NCI-H1417 (cell line): Measurements from ENCODE around the gene ACRBP.

Experiments
- DNase-seq, 3 experiments: peaks; one replicate each; lab custom pipeline; 2025; lab: John Stamatoyannopoulos, UW

The ACRBP gene

GRCh38 chr12:6646276-6647082 is 753 bp downstream of the ACRBP start:
- DNase-seq: no peak

GRCh38 chr12:6644903-6645302 is 2.3 kb downstream of the ACRBP start:
- DNase-seq: peak; percentile 14 to 42 (median 28)

GRCh38 chr12:6644257-6644596 is 3.0 kb downstream of the ACRBP start:
- no peak for DNase-seq

GRCh38 chr12:6643569-6644256 is 3.5 kb downstream of the ACRBP start:
- no peak for DNase-seq

- DNase-seq: no peak
Measured at GRCh38 chr12:6641131-6641530, 6.1 kb downstream of the ACRBP start.

- no peak for DNase-seq
Measured at GRCh38 chr12:6640497-6640896, 6.7 kb downstream of the ACRBP start.

GRCh38 chr12:6639151-6639801 is 8.0 kb downstream of the ACRBP start:
- DNase-seq: no peak

GRCh38 chr12:6638305-6638704 is 8.9 kb downstream of the ACRBP start:
- DNase-seq: no peak

- DNase-seq: no peak
Measured at GRCh38 chr12:6635856-6636531, 11.2 kb downstream of the ACRBP start, which contains the start of gene LPAR5. LPAR5 (minus strand) TSS chr12:6635959; CDS start chr12:6621248, 14,711 bp downstream.

- no peak for DNase-seq
Measured at GRCh38 chr12:6635375-6635855, 11.8 kb downstream of the ACRBP start.

GRCh38 chr12:6632026-6632983 is 14.9 kb downstream of the ACRBP start:
- DNase-seq: peak in 1 of 3 experiments; percentile 25

GRCh38 chr12:6631549-6631961 is 15.7 kb downstream of the ACRBP start:
- no peak for DNase-seq

GRCh38 chr12:6630736-6631135 is 16.5 kb downstream of the ACRBP start:
- DNase-seq: no peak

GRCh38 chr12:6627616-6628015 is 19.6 kb downstream of the ACRBP start:
- no peak for DNase-seq

- no peak for DNase-seq
Measured at GRCh38 chr12:6626654-6627283, 20.5 kb downstream of the ACRBP start.

GRCh38 chr12:6620885-6621274 is 26.4 kb downstream of the ACRBP start:
- DNase-seq: no peak

GRCh38 chr12:6620137-6620884 is 26.9 kb downstream of the ACRBP start:
- no peak for DNase-seq

GRCh38 chr12:6618483-6619225 is 28.6 kb downstream of the ACRBP start:
- no peak for DNase-seq

GRCh38 chr12:6615802-6616201 is 31.4 kb downstream of the ACRBP start:
- no peak for DNase-seq
